GM10248 (cell line): Measurements from ENCODE around the gene ZSCAN25.

Experiments used
- CTCF ChIA-PET: fragments of 300-600 bp; sonication (Branson Sonifier 250); formaldehyde crosslinking; extraction: SDS; loops from one replicate; lab custom pipeline; 2021; ENCODE audit warnings: antibody characterized with exemption; lab: Yijun Ruan, JAX
- POLR2A ChIA-PET: fragments of 350-650 bp; sonication (Branson Sonifier 250); formaldehyde crosslinking; extraction: SDS; loops from one replicate; lab custom pipeline; 2020; ENCODE audit warnings: antibody characterized with exemption; lab: Yijun Ruan, JAX
- DNase-seq: peaks from one replicate; pipeline ENCODE4 v3.0.0; 2012; ENCODE audit errors: extremely low spot score
- CTCF ChIP-seq: IDR thresholded peaks from 2 replicates; pipeline ENCODE4 v1.5.1; 2012; ENCODE audit warnings: mild to moderate bottlenecking, low read depth; ENCODE audit errors: extremely low read depth, missing control alignments, control extremely low read depth

Gene ZSCAN25

GRCh38 chr7:99615989-99616358, 772 bp upstream of the ZSCAN25 start:
- no peak for DNase-seq
- TF ChIP-seq CTCF, result no peak
- ChIA-PET POLR2A (no interaction called here), CTCF (interaction anchor here (1.1 to 4.0 kb wide), 6 partner anchors 8 to 376 kb away, joined by 3 to 13 read pairs (median 3); partner anchors contain the start of gene ZNF655)

DNA sequence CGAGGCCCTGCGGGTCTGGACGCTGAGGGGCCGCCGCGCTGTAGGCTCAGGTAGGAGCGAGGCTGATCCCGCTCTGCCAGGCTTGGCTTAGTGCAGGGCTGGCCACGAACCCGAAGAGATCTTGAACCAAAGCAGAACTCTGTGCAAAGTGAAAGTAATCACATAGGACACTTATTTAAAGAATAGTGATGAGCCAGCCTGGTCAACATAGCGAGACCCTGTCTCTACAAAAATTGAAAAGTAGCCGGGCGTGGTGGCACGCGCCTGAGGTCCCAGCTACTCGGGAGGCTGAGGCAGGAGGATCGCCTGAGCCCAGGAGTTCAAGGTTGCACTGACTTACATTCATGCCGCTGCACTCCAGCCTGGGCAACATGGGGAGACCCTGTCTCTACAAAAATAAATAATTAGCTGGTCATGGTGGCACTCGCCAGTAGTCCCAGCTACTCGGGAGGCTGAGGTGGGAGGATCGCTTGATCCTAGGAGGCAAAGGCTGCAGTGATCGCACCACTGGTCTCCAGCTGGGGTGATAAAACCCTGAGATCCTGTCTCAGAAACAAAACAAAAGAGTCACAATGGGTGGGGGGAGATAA, 541 bp downstream of the ZSCAN25 start:
- no peak for TF ChIP-seq CTCF
- no peak for DNase-seq
- ChIA-PET CTCF (interaction anchor here (0.9 to 4.0 kb wide), 6 partner anchors 9 to 230 kb away, joined by 3 to 13 read pairs (median 4); no protein-coding TSS in a partner anchor), POLR2A (no interaction called here)

GRCh38 chr7:99618726-99619125, 2.0 kb downstream of the ZSCAN25 start:
- no peak for DNase-seq
- ChIA-PET POLR2A (no interaction called here), CTCF (no interaction called here)
- no peak for TF ChIP-seq CTCF

DNA sequence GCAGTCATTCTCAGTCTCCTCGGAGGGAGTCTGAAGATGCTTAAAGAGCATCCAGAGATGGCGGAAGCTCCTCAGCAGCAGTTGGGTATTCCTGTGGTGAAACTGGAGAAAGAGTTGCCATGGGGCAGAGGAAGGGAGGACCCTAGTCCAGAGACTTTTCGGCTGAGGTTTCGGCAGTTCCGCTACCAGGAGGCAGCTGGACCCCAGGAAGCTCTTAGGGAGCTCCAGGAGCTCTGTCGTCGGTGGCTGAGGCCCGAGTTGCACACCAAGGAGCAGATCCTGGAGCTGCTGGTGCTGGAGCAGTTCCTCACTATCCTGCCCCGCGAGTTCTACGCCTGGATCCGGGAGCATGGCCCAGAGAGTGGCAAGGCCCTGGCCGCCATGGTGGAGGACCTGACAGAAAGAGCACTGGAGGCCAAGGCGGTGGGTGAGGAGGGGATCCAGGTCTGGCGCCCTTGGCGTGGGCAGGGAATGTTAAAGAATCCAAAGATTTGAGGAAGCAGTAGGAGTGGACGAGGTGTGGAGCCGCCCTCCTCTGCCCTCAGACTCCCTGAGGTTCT, 2.9 kb downstream of the ZSCAN25 start:
- CTCF ChIA-PET, result no interaction called here
- no peak for DNase-seq
- POLR2A ChIA-PET, result no interaction called here
- TF ChIP-seq CTCF, result no peak

- ChIA-PET CTCF (no interaction called here), POLR2A (no interaction called here)
- no peak for DNase-seq
- no peak for TF ChIP-seq CTCF
These were observed 4.5 kb downstream of the ZSCAN25 start for GRCh38 chr7:99621271-99621670.

- CTCF ChIA-PET, result no interaction called here
- no peak for TF ChIP-seq CTCF
- no peak for DNase-seq
- POLR2A ChIA-PET, result no interaction called here
These were observed 5.8 kb downstream of the ZSCAN25 start for GRCh38 chr7:99622596-99622995.
